Subcutaneous adipose tissue (tissue), 4 donors: Measurements from ENCODE around the gene CDK9. TPM values are rescaled to one million over a fixed set of nuclear protein-coding genes. Genes with fewer than 3 reads are reported as not detected.

ENCODE experiments used
- CTCF ChIP-seq: fragments of 450-650 bp; IDR thresholded peaks from one replicate; pipeline ENCODE4 v1.5.1; 2016; ENCODE audit warnings: low read depth, mild to moderate bottlenecking, control low read depth, antibody characterized with exemption, moderate library complexity
- total RNA-seq, 4 donors: library from RNA; depleted of rRNA; stranded (reverse); fragments of >200 nt; gene quantifications; one replicate each; pipeline ENCODE4 v1.1.0, GENCODE V29; 2016

The CDK9 gene
- total RNA-seq, 4 donors from 2014 or later, result 44.0 to 91.4 (median 56.2) TPM

DNA sequence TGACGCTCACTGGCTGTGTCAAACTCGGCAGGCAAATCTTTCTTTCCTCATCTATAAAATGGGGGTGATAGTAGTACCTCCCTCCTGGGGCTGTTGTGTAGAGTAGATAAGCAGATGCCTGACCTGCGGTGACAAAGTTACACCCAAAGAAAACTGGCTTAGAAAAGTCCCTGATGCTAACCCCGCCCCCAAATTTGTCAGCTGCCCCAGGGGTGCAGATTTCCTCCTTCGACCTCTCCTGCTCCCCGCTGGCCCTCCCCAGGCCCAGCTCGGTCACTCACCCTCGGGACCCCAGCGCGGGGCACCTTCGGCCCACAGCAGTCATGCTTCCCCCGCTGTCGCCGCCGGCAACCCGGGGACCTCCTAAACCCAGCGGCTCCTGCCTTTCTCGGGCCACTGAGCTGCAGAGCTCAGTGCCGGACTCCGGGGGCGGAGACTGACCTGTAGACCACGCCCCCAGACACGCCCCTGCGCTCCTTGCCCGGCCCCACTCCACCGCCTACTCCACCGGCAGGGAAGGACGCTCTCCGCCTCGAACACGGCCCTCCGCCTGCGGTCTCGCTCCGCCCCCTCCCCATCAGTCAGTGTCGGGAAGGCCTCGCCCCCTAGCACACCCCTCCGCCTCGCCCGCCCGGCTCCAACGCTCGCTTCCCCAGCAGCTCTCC is 14.8 kb upstream of the CDK9 start:
- no peak for TF ChIP-seq CTCF

DNA sequence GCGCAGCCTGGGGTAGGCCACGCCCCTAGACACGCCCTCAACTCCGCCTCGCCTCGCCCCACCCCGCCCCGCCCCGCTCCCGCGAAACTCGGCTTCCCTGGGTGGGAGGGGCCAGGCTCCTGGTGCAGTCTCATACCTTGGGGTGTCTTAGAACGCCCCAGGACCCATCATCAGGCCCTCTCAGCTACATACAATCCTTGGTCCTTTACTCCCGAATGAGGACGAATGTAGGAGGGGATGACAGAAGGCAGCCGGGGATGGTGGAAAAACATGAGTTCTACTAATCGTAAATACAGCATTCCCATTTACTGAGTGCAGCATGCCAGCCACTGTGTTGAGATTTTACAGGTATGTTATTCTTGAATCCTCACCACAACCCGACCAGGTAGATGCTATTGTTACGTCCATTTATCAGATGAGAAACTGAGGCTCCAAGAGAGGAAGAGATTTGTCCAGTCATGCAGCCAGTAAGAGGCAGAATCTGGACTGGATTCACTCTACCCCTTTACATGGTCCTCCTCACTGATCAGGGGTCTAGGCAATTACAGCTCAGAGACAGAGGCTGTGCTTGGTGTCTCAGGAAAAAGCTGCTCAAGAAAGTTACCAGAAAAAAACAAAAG is 14.2 kb upstream of the CDK9 start:
- TF ChIP-seq CTCF, result no peak

DNA sequence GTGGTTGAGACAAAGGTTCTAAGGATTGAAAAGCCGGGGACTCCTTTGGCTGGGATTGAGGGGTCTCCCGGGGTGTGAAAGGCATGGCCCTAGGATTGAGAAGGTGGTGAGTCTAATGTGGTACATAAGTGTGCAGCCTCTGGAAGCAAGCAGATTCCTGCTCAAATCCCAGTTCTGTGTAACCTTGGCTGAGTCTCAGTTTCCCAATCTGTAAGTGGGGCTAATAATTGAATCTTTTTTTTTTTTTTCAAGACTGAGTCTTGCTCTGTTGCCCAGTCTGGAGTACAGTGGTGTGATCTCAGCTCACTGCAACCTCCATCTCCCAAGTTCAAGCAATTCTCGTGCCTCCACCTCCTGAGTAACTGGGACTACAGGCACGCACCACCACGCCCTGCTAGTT is 13.2 kb upstream of the CDK9 start:
- no peak for TF ChIP-seq CTCF

DNA sequence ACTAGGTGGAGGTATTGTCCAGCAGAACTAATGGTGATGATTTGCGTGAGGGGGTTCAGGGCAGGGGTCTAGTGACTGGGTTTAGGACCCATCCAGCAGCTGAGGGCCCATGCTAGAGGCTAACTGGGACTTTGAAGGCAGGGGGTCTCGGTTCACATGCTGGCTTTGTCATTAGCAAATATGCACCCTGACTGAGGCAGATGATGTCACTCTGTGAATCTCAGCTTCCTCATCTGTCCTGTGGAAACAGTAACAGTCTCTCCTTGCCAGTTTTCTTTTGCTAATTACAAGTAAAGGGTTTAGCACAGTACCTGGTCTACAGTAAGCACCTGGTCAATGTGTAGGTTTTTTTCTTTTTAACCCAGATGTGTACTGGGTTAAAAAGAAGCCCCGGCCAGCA is 12.6 kb upstream of the CDK9 start:
- no peak for TF ChIP-seq CTCF

GRCh38 chr9:127773981-127774380 is 11.9 kb upstream of the CDK9 start:
- TF ChIP-seq CTCF, result no peak

GRCh38 chr9:127776195-127776923 is 9.5 kb upstream of the CDK9 start:
- TF ChIP-seq CTCF, result no peak

DNA sequence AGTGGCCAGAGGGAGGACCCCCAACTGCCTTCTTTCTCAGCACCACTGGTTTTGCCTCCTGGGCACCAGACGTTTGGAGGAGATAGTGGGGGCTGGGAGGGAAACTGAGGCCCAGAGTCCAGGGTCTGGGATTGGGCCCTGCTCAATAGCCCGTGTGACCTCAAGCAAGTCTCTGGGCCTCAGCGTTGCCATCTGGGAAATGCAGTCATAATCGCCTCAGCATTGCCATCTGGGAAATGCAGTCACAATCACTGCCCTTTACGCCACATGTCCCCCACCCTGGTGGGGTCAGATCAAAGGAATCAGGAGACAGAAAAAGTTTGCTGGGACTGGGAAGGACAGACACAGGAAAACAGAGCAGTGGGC is 8.9 kb upstream of the CDK9 start:
- TF ChIP-seq CTCF, result no peak
